HG02970 (cell line): Measurements from ENCODE around the gene CREB3L4.
A peak's percentile ranks its signal among the peaks of the same experiment; 100 is the strongest.

Experiments
- ATAC-seq: cut with Tn5 transposase; IDR thresholded peaks from one replicate; pipeline ENCODE4 v1.9.1; 2021; ENCODE audit warnings: mild to moderate bottlenecking, moderate library complexity, moderate number of reproducible peaks; ENCODE audit not compliant: unreplicated experiment, low FRiP score

Gene CREB3L4

GRCh38 chr1:153936011-153936802 is 31.5 kb upstream of the CREB3L4 start:
- no peak for ATAC-seq

GRCh38 chr1:153937331-153937730 is 30.4 kb upstream of the CREB3L4 start:
- ATAC-seq = no peak

GRCh38 chr1:153938996-153939395 is 28.7 kb upstream of the CREB3L4 start:
- no peak for ATAC-seq

- ATAC-seq = no peak
Measured at GRCh38 chr1:153939476-153939875, 28.2 kb upstream of the CREB3L4 start.

GRCh38 chr1:153940756-153941155 is 26.9 kb upstream of the CREB3L4 start:
- ATAC-seq = no peak

- no peak for ATAC-seq
Measured at GRCh38 chr1:153941826-153942725, 25.6 kb upstream of the CREB3L4 start.

GRCh38 chr1:153942766-153943549 is 24.7 kb upstream of the CREB3L4 start:
- ATAC-seq = no peak

- no peak for ATAC-seq
Measured at GRCh38 chr1:153944005-153944826, 23.5 kb upstream of the CREB3L4 start.

- ATAC-seq = no peak
Measured at GRCh38 chr1:153944827-153945117, 22.9 kb upstream of the CREB3L4 start.

GRCh38 chr1:153945131-153945794 is 22.4 kb upstream of the CREB3L4 start:
- no peak for ATAC-seq

- ATAC-seq = peak; percentile 63
Measured at GRCh38 chr1:153945795-153946621, 21.7 kb upstream of the CREB3L4 start.

GRCh38 chr1:153946622-153947241 is 21.0 kb upstream of the CREB3L4 start, which contains the start of gene DENND4B:
TSS of gene DENND4B (minus strand) at chr1:153946718. CDS start at chr1:153944374, 2,344 bp downstream.
- peak; percentile 49 for ATAC-seq

- ATAC-seq = no peak
Measured at GRCh38 chr1:153951183-153951582, 16.5 kb upstream of the CREB3L4 start.

GRCh38 chr1:153951801-153952200 is 15.9 kb upstream of the CREB3L4 start:
- ATAC-seq = no peak

GRCh38 chr1:153953859-153954365 is 13.8 kb upstream of the CREB3L4 start:
- no peak for ATAC-seq

- ATAC-seq = no peak
Measured at GRCh38 chr1:153954826-153955225, 12.9 kb upstream of the CREB3L4 start.

- ATAC-seq = no peak
Measured at GRCh38 chr1:153956997-153957715, 10.5 kb upstream of the CREB3L4 start.
